Lower leg skin (tissue), 4 donors: ENCODE measurements around the gene FAU. TPM values are rescaled to one million over a fixed set of nuclear protein-coding genes. Genes with fewer than 3 reads are reported as not detected.
"Not testable (repeated sequence)": the region's sequence is repeated elsewhere in the genome, so short reads cannot be mapped to it uniquely, and the experiment has no call there.

Source experiments
- DNase-seq, 2 donors: peaks; one replicate each; pipeline ENCODE4 v3.0.0-alpha.2; 2019; ENCODE audit warnings: low spot score in 2 of 2
- H3K4me3 ChIP-seq: fragments of 200-600 bp; sonication (generic); 2 replicates; pipeline ENCODE4 v1.5.1; 2017; ENCODE audit warnings: mild to moderate bottlenecking, low read depth; ENCODE audit not compliant: poor library complexity, severe bottlenecking
- POLR2A ChIP-seq, 2 donors: fragments of 450-650 bp; IDR thresholded peaks; one replicate each; pipeline ENCODE4 v1.6.1; 2016 to 2017; ENCODE audit warnings: antibody characterized with exemption in 2 of 2, mild to moderate bottlenecking in 1 of 2, moderate library complexity in 1 of 2
- WGBS, 2 donors: methylation state at CpG; one replicate each; pipeline ENCODE4 v1.1.5; 2018; 5-methylcytosine and 5-hydroxymethylcytosine counted together
- intact Hi-C: fragments of 100-400 bp; cut with DNase I; formaldehyde crosslinking; loops from one replicate; pipeline ENCODE4 v1.15.0; 2023; ENCODE audit warnings: low total_unique reads
- total RNA-seq, 4 donors: library from RNA; depleted of rRNA; stranded (reverse); fragments of >200 nt; gene quantifications; one replicate each; pipeline ENCODE4 v1.1.0, GENCODE V29; 2016
- TF ChIP-seq, protein P1 (sequence below), 3 donors: fragments of 450-650 bp; IDR thresholded peaks; one replicate each; pipeline ENCODE4 v1.5.1; 2016; ENCODE audit warnings: antibody characterized with exemption in 3 of 3, mild to moderate bottlenecking in 3 of 3, moderate library complexity in 2 of 3

FAU gene
- total RNA-seq, 4 donors from 2014 or later: 574 to 1,562 (median 887) TPM

DNA sequence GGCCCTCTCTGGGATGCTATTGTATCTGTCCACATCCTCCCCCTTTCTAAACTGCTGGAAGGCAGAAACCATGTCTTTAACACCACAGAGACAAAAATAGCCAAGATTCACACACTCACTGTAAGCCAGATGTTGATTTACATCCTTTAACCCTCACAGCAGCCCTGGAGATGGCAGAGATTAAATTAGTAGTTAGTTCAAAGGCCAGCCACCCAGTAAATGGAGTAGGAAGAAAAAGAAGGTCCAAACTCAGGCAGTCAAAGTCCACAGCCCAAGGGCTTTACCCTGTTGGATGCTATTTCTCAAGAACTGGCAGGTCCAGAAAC is 2.3 kb downstream of the FAU start:
- no peak for DNase-seq
- intact Hi-C loops: no loop called here
- no peak overlapping the region for H3K4me3 ChIP-seq
- no peak for TF ChIP-seq POLR2A (IDR thresholded peaks at IDR 0.05)
- TF ChIP-seq, protein P1, sequence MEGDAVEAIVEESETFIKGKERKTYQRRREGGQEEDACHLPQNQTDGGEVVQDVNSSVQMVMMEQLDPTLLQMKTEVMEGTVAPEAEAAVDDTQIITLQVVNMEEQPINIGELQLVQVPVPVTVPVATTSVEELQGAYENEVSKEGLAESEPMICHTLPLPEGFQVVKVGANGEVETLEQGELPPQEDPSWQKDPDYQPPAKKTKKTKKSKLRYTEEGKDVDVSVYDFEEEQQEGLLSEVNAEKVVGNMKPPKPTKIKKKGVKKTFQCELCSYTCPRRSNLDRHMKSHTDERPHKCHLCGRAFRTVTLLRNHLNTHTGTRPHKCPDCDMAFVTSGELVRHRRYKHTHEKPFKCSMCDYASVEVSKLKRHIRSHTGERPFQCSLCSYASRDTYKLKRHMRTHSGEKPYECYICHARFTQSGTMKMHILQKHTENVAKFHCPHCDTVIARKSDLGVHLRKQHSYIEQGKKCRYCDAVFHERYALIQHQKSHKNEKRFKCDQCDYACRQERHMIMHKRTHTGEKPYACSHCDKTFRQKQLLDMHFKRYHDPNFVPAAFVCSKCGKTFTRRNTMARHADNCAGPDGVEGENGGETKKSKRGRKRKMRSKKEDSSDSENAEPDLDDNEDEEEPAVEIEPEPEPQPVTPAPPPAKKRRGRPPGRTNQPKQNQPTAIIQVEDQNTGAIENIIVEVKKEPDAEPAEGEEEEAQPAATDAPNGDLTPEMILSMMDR (IDR thresholded peaks at IDR 0.05): no peak

DNA sequence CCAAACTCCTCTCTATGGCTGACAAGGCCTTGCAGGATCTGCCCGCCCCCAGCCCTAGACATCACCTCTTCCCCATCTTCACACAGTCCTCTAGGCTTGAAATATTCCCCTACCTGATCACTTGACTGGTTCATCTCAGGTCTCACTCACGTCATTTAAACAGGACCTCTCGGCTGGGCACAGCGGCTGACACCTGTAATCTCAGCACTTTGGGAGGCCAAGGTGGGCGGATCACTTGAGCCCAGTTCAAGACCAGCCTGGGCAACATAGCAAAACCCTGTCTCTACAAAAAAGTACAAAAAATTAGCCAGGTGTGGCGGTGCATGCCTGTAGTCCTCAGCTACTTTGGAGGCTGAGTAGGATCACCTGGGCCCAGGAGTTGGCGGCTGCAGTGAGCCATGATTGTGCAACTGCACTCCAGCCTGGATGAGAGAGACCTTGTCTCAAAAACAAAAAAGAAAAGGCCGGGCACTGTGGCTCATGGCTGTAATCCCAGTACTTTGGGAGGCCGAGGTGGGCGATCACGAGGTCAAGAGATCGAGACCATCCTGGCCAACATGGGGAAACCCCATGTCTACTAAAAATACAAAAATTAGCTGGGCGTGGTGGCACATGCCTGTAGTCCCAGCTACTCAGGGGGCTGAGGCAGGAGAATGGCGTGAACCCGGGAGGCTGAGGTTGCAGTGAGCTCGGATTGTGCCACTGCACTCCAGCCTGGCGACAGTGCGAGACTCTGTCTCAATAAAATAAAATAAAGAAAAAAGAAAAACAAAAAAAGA is 2.9 kb downstream of the FAU start:
- DNase-seq, H3K4me3 ChIP-seq, intact Hi-C loops: not testable (repeated sequence)
- WGBS, 2 donors: 88% methylated on average over 18 of the region's 18 CpGs

DNA sequence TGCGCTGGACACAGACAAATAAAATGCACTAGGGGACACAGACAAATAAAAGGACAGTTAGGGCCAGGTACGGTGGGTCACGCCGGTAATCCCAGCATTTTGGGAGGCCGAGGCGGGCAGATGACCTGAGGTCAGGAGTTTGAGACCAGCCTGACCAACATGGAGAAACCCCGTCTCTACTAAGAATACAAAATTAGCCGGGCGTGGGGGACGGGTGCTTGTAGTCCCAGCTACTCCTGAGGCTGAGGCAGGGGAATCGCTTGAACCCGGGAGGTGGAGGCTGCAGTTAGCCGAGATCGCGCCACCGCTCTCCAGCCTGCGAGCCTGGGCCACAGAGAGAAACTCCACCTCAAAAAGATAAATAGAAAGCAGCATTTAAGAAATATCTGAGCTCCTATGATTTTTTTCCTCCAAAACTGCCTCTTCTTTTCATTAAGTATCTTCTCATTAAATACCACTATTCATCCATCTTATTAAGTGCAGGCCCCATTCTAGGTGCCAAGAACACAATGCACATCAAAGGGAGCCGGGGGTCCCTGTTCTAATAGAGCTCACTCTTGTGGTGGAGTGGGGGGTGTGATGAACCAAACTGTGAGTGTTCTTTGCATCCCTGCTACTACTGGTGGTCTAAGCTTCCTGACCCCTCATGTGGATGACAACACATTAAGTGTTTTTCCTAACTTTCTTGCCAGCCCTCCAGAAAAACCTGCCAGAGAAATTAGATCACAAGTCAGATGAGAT is 3.7 kb downstream of the FAU start:
- TF ChIP-seq, protein P1 (IDR thresholded peaks at IDR 0.05): peak in 1 of 3 donors; percentile 1
- TF ChIP-seq POLR2A (IDR thresholded peaks at IDR 0.05): no peak
- no peak for DNase-seq
- 76 to 84% methylated on average over 18 of the region's 18 CpGs for WGBS, 2 donors
- no peak overlapping the region for H3K4me3 ChIP-seq
- intact Hi-C loops: no loop called here

DNA sequence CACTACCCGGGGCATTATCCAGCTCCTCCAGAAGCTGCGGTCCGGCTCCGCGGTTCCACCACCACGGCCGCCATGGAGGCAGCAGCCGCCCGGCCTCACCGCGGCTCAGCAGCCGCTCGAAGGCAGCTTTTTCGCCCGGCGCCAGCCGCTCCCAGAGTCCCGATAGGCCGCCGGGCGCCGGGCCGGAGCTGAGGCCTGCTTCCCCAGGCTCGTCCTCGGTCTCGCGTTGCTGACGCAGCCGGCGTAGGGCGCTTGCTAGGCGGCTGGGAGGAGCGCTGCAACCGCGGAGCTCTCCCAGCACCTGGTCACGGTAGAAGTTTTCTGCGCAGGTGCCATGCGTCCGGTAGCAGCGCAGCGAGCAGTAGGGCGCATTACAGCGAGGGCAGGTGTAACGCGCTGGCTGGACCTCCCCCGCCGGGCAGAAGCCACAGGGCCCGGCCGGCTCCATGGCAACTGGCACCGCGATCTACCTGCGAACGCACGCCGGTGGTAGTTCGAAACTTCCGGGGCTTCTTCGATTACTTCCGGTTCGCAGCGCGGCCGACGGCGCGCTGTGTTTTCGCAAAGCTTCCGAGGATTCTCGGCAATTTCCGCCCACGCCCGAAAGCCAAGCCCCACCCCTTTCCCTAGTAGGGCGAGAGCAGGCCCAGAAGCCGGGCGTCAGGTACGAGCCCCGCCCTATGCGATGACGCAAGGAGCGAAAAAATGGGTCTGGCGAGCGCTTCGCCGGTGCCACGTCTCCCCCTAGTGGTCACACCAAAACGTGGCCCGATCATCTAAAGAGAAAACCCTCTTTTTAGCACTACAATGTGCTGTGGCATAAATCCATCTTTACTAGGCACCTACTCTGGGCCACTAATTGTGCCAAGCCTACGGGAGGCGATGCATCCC is 4.5 kb downstream of the FAU start, which contains the start of gene ZNHIT2:
ZNHIT2 (minus strand) TSS at position 496 of the 891 bp plus-strand sequence; CDS start at position 448, 48 bp downstream.
- intact Hi-C loops: no loop called here
- 0 to 1% methylated on average over 36 to 37 of the region's 89 CpGs for WGBS, 2 donors
- TF ChIP-seq POLR2A (IDR thresholded peaks at IDR 0.05): no peak
- TF ChIP-seq, protein P1 (IDR thresholded peaks at IDR 0.05): peak in 1 of 3 donors; percentile 82

DNA sequence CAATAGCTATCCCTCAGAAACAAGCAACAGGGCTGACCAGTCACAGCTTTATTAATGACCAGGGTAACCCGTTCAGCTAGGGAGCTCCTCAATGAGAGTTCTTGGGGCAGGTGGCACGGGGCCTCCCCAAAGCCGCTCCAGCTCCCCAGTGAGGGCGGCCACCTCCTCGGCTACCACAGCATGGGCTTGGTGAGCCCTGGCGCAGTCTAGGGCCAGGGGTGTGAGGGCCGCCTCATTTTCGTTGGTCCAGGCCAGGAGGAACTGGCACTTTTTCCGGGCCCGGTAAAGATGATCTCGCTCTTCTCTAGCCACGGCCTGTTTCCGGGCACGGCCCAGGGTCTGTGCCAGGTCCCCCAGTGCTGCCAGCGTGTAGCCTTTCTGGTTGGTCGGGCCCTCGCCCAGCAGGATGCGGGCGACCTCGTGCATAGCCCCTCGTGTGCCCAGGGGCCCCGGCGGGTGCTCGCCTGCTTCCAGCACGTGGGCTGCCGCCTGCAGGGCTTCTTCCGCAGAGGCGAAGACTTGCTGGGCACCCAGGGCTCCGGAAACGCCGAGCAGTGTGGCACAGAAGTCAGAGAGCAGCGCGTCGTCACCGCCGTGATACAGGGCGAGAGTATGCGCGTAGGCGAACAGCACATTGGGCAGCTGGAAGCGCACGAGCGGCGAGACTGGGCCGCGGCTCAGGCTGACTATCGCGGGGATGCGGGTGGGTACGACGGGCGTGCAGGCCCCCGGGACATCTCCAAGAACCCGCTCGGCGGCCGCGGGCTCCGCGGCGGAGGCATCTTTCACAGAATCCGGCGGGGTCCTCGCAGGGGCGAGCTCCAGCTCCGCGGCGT is 5.3 kb downstream of the FAU start:
- 15 to 73% methylated on average over 9 to 63 of the region's 68 CpGs for WGBS, 2 donors
- intact Hi-C loops: no loop called here
- peak overlapping the region; percentile 81 for H3K4me3 ChIP-seq
- DNase-seq: no peak
- no peak for TF ChIP-seq POLR2A (IDR thresholded peaks at IDR 0.05)
- TF ChIP-seq, protein P1 (IDR thresholded peaks at IDR 0.05): no peak

More for the DNA sequence above, 4.5 kb downstream of the FAU start, which contains the start of gene ZNHIT2:
- DNase-seq: peak; percentile 99 to 100
- H3K4me3 ChIP-seq: peak within 1 kb of the TSS; percentile 81
